Fibroblast of the aortic adventitia (primary cell): ENCODE measurements around the gene ELOVL5. TPM values are rescaled to one million over a fixed set of nuclear protein-coding genes. Genes with fewer than 3 reads are reported as not detected.

Experiments
- DNase-seq: peaks from one replicate; pipeline ENCODE4 v3.0.0-alpha.2; 2010; ENCODE audit warnings: low read depth
- H3K4me3 ChIP-seq: 2 replicates; pipeline ENCODE4 v1.5.1; 2011; ENCODE audit warnings: low read depth, mild to moderate bottlenecking, control low read depth, low read length, moderate library complexity
- total RNA-seq: library from RNA; depleted of rRNA; stranded (reverse); fragments of >200 nt; gene quantifications from 2 replicates; pipeline ENCODE4 v1.2.3, GENCODE V29; 2012; ENCODE audit warnings: low replicate concordance
- TF ChIP-seq, protein P1 (sequence below): IDR thresholded peaks from 2 replicates; pipeline ENCODE4 v1.5.1; 2011; ENCODE audit warnings: mild to moderate bottlenecking, low read length, control low read depth, inconsistent platforms; ENCODE audit not compliant: insufficient read depth

Gene ELOVL5
- total RNA-seq, 1 donor = 95.1 TPM

DNA sequence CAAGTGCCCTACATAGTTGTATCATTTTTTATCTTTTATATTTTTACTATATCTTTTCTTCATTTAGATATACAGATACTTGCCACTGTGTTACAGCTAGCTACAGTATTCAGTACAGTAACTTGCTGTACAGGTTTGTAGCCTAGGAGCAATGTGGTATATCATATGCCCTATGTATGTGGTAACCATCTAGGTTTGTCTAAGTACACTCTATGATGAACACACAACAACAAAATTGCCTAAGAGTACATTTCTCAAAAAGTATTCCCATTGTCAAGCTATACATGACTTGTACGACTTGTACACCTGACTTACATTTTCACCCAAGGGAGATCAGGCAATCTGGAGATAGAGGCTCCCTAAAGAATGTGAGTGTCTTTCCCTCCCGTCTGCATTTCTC lies 8.2 kb downstream of the ELOVL5 start:
- DNase-seq = no peak
- TF ChIP-seq, protein P1, sequence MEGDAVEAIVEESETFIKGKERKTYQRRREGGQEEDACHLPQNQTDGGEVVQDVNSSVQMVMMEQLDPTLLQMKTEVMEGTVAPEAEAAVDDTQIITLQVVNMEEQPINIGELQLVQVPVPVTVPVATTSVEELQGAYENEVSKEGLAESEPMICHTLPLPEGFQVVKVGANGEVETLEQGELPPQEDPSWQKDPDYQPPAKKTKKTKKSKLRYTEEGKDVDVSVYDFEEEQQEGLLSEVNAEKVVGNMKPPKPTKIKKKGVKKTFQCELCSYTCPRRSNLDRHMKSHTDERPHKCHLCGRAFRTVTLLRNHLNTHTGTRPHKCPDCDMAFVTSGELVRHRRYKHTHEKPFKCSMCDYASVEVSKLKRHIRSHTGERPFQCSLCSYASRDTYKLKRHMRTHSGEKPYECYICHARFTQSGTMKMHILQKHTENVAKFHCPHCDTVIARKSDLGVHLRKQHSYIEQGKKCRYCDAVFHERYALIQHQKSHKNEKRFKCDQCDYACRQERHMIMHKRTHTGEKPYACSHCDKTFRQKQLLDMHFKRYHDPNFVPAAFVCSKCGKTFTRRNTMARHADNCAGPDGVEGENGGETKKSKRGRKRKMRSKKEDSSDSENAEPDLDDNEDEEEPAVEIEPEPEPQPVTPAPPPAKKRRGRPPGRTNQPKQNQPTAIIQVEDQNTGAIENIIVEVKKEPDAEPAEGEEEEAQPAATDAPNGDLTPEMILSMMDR = no peak
- H3K4me3 ChIP-seq = no peak overlapping the region

DNA sequence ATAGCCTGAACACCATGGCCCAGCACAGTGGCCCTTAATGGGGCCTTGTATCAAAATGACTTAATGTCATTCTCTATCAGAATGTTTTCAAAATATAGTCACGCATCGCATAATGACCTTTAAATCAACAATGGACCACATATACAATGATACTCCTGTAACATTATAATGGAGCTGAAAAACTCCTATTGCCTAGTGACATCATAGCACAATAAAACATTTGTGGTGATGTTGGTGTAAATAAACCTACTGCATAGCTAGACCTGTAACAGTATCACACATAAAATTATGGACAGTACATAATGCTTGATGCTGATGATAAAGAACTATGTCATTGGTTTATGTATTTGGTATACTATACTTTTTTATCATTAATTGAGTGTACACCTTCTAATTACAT lies 9.3 kb downstream of the ELOVL5 start:
- TF ChIP-seq, protein P1 = no peak
- H3K4me3 ChIP-seq = no peak overlapping the region
- DNase-seq = no peak

DNA sequence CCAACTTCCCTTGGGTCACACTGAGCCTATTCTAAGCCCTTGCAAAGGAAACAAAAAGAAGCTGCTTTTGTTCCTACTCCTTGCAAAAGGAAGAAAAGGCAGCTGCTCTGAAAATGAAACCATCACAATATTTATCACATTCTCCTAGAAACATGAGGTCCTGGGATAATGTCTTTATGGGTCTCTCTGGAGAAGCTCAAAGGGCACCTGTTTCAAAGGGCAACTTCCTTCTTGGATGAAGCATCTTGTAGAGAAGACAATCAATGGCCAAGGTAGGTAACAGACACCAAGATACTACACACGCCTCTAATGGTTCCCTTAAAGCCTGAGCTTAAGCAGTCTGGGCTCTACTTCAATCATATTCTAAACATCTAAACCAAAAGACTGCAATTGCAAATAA lies 10.4 kb downstream of the ELOVL5 start:
- DNase-seq = no peak
- TF ChIP-seq, protein P1 = no peak
- no peak overlapping the region for H3K4me3 ChIP-seq

DNA sequence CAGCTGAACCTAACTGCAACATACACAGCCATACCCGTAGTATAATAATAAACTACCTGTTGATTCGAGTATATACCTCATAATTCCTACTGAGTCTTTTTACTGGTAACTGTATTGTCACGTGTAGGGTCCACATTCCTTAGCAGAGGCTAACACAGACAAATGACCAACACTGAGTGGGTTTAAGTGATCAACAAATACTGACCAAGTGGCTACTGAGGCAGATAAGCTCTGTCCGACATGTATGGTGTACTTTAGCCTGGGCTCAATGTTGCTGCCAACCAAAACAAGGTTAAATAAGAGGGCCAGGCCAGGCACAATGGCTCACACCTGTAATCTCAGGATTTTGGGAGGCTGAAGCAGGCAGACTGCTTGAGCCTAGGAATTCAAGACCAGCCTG lies 12.7 kb downstream of the ELOVL5 start:
- no peak overlapping the region for H3K4me3 ChIP-seq
- DNase-seq = no peak
- TF ChIP-seq, protein P1 = no peak

DNA sequence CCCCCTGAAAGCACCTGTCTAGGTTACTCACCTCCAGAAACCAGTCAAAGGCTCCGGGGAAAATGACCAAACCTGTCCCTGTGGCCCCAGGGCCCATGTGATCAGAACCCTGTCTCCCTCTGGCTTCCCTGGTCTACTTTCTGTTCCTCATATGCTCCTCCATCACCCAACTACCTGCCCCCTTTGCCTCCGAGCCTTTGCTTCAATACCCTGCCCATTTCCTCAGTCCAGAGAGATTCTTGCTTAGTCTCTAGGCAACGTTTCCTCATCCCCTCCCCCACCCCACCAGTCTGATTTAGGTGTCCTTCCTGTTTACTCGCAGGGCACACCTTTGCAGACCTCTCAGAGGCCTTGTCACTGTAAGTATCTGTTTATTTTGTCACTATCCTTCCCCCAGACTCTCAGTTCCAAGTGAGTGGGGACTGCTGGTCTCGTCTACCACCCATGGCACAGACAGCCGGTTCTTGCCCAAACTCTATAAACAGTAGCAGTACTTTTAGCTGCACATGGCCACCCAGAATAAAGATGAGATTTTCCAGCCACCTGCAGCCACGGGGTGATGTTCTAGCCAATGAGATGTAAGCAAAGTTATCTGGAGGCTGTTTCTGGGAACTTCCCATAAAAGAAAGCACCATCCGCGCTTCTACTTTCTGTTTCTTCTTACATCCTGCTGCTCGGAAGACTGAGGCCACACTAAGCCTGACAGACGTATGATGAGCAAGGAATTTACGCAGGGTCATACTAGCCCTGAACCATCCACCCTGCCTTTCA lies 13.3 kb downstream of the ELOVL5 start:
- H3K4me3 ChIP-seq = no peak overlapping the region
- no peak for DNase-seq
- TF ChIP-seq, protein P1 = no peak

DNA sequence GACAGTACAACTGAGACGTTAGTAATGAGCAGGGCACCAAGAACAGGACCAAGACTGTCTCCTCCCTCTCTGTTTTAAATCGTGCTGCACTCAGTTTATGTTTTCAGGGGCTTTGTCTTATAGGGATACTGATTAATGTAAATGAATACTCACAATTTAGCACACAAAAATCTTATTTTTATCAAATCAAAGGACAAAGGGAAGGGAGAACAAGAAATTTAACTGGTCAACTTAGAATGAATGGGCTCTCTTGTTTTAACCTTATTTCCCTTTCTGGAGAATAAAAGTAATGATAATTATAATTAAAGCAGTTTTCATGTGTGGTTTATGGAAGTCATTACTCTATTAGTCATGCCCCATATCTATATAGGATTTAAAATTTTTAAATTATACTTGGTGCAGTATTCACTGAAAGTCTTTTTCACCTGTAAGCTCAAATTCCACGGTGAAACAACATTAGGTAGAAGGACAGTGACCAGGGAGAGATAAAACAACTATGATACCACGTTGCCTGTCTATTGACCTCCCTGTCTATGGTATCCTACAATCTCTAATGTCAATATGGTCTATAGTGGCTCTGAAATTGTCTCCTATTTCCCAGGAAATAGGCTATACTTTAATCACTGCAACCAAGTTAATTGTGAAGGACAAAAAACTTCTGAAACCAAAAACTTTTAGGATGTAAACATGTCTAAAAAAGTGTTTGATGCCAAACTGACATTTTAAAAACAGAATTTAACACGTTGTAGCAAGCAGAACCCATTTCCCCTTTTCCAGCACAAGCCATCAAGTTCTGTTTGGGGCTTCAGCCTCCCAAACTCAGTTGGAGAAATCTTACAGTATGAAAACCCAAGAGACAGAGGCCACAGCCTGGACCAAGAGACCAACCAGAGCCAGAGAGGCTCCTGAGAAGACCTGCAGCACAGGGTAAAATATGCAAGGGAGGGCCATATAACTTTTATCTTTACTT lies 15.0 kb downstream of the ELOVL5 start:
- TF ChIP-seq, protein P1 = no peak
- H3K4me3 ChIP-seq = no peak overlapping the region
- no peak for DNase-seq
